Panc1 (cell line): Measurements from ENCODE around the gene PRR22. TPM values are rescaled to one million over a fixed set of nuclear protein-coding genes. Genes with fewer than 3 reads are reported as not detected.

ENCODE experiments used
- ATAC-seq: fragments of 200-7000 bp; cut with Tn5 transposase; 2 replicates; pipeline ENCODE4 v1.9.1; 2020; ENCODE audit warnings: mild to moderate bottlenecking, moderate library complexity
- BruUV-seq: library from RNA; stranded (reverse); fragments of 400-500 nt; replicated peaks from 2 replicates; lab custom pipeline; 2021; lab: Mats Ljungman, UMichigan
- CTCF ChIA-PET: fragments of 300-600 bp; sonication (Branson Sonifier 250); formaldehyde crosslinking; loops from one replicate; lab custom pipeline; 2022; ENCODE audit warnings: antibody characterized with exemption; lab: Charles Lee
- POLR2A ChIA-PET: fragments of 300-600 bp; sonication (Branson Sonifier 250); formaldehyde crosslinking; loops from one replicate; lab custom pipeline; 2022; ENCODE audit warnings: antibody characterized with exemption; lab: Charles Lee
- DNase-seq: peaks from one replicate; pipeline ENCODE4 v3.0.0-alpha.2; 2010; ENCODE audit warnings: low read depth, low spot score
- H3K27ac ChIP-seq: 2 replicates; pipeline ENCODE4 v1.5.1; 2011; ENCODE audit warnings: mild to moderate bottlenecking, low read length, inconsistent platforms
- H3K27me3 ChIP-seq: fragments of 200-500 bp; sonication (Bioruptor generic); 2 replicates; pipeline ENCODE4 v1.6.0; 2014; ENCODE audit warnings: low read length, inconsistent platforms; ENCODE audit not compliant: control insufficient read depth, insufficient read depth
- H3K36me3 ChIP-seq: fragments of 200-500 bp; sonication (Bioruptor generic); 2 replicates; pipeline ENCODE4 v1.5.1; 2014; ENCODE audit warnings: inconsistent platforms, mild to moderate bottlenecking, low read length, moderate library complexity; ENCODE audit not compliant: control insufficient read depth, insufficient read depth
- H3K4me1 ChIP-seq: 2 replicates; pipeline ENCODE4 v1.5.1; 2011; ENCODE audit warnings: inconsistent platforms, mild to moderate bottlenecking, low read length, moderate library complexity; ENCODE audit not compliant: control insufficient read depth, insufficient read depth
- H3K4me3 ChIP-seq, 2 experiments: 2 replicates each; pipeline ENCODE4 v1.5.1; 2011 to 2012; ENCODE audit warnings: low read depth in 2 of 2, low read length in 2 of 2, mild to moderate bottlenecking in 2 of 2, inconsistent platforms in 1 of 2, moderate library complexity in 1 of 2
- H3K9me3 ChIP-seq: fragments of 200-500 bp; sonication (Bioruptor generic); 2 replicates; pipeline ENCODE4 v1.5.1; 2014; ENCODE audit warnings: low read depth, mild to moderate bottlenecking, inconsistent platforms, low read length, moderate library complexity; ENCODE audit not compliant: control insufficient read depth, insufficient read depth
- POLR2AphosphoS5 ChIP-seq: IDR thresholded peaks from 2 replicates; pipeline ENCODE4 v1.6.1; 2012; ENCODE audit warnings: mild to moderate bottlenecking, low read depth, low read length, moderate library complexity
- SIN3A ChIP-seq: IDR thresholded peaks from 2 replicates; pipeline ENCODE4 v1.6.1; 2012; ENCODE audit warnings: low read depth, mild to moderate bottlenecking, low read length, moderate library complexity, borderline replicate concordance; ENCODE audit not compliant: insufficient read depth
- TCF7L2 ChIP-seq: IDR thresholded peaks from 2 replicates; pipeline ENCODE4 v1.6.1; 2011; ENCODE audit warnings: mild to moderate bottlenecking, low read depth, low read length, inconsistent platforms
- in situ Hi-C: cut with HindIII; loops from 2 replicates; pipeline ENCODE4 v1.10.0; 2016; ENCODE audit warnings: low sequenced_read_pairs, low pct_unique_long_range_greater_than_20kb
- intact Hi-C: fragments of 100-400 bp; cut with micrococcal nuclease; formaldehyde crosslinking; loops from one replicate; pipeline ENCODE4 v1.10.0; 2022; ENCODE audit not compliant: unreplicated experiment
- total RNA-seq: library from RNA; stranded (reverse); gene quantifications from one replicate; pipeline ENCODE4 v1.2.1, GENCODE V29; 2021; ENCODE audit not compliant: unreplicated experiment
- TF ChIP-seq, protein P1 (sequence below): fragments of 450-650 bp; IDR thresholded peaks from 2 replicates; pipeline ENCODE4 v1.5.1; 2017; ENCODE audit warnings: mild to moderate bottlenecking
- TF ChIP-seq, protein P2 (sequence below), 2 experiments: IDR thresholded peaks; 2 replicates each; pipeline ENCODE4 v1.6.1; 2011 to 2012; ENCODE audit warnings: low read depth in 2 of 2, control low read depth in 1 of 2, low read length in 1 of 2, mild to moderate bottlenecking in 1 of 2, moderate library complexity in 1 of 2; ENCODE audit not compliant: insufficient read depth in 1 of 2

PRR22 gene
- total RNA-seq, 1 experiment from 2014 or later = 5.9 TPM

DNA sequence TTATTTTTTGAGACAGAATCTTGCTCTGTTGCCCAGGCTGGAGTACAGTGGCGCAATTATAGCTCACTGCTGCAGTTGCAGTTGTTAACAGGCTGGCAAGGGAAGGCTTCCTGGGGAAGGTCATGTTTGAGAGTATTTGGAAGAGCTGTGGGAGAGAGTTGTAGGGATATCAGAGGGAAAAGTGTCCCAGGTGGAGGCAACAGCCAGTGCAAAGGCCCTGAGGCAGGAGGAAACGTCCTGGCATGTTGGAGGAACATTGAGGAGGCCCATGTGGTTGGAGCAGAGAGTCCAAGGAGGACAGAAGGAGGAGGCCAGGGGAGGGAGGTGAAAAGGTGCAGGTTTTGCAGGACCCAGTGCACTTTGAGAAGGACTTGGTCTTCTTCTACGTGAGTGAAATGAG, 8.6 kb upstream of the PRR22 start:
- H3K36me3 ChIP-seq = 0 out of 2 replicates have a peak, but pooled peaks cover 4% of the 10 kb centered on the region
- H3K4me3 ChIP-seq = no peak overlapping the region
- no peaks in the 10 kb centered on the region for H3K27me3 ChIP-seq
- no peaks in the 10 kb centered on the region for H3K4me1 ChIP-seq
- H3K9me3 ChIP-seq = no peaks in the 10 kb centered on the region
- no peak for DNase-seq
- CTCF ChIA-PET = interaction anchor here (0.6 to 1.1 kb wide), 5 partner anchors 15 to 102 kb away, joined by 4 to 9 read pairs (median 6); no protein-coding TSS in a partner anchor
- no peak for ATAC-seq
- TF ChIP-seq, protein P1, sequence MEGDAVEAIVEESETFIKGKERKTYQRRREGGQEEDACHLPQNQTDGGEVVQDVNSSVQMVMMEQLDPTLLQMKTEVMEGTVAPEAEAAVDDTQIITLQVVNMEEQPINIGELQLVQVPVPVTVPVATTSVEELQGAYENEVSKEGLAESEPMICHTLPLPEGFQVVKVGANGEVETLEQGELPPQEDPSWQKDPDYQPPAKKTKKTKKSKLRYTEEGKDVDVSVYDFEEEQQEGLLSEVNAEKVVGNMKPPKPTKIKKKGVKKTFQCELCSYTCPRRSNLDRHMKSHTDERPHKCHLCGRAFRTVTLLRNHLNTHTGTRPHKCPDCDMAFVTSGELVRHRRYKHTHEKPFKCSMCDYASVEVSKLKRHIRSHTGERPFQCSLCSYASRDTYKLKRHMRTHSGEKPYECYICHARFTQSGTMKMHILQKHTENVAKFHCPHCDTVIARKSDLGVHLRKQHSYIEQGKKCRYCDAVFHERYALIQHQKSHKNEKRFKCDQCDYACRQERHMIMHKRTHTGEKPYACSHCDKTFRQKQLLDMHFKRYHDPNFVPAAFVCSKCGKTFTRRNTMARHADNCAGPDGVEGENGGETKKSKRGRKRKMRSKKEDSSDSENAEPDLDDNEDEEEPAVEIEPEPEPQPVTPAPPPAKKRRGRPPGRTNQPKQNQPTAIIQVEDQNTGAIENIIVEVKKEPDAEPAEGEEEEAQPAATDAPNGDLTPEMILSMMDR = no peak
- TF ChIP-seq POLR2AphosphoS5 = no peak
- TF ChIP-seq TCF7L2 = no peak
- TF ChIP-seq SIN3A = no peak
- TF ChIP-seq, protein P2, sequence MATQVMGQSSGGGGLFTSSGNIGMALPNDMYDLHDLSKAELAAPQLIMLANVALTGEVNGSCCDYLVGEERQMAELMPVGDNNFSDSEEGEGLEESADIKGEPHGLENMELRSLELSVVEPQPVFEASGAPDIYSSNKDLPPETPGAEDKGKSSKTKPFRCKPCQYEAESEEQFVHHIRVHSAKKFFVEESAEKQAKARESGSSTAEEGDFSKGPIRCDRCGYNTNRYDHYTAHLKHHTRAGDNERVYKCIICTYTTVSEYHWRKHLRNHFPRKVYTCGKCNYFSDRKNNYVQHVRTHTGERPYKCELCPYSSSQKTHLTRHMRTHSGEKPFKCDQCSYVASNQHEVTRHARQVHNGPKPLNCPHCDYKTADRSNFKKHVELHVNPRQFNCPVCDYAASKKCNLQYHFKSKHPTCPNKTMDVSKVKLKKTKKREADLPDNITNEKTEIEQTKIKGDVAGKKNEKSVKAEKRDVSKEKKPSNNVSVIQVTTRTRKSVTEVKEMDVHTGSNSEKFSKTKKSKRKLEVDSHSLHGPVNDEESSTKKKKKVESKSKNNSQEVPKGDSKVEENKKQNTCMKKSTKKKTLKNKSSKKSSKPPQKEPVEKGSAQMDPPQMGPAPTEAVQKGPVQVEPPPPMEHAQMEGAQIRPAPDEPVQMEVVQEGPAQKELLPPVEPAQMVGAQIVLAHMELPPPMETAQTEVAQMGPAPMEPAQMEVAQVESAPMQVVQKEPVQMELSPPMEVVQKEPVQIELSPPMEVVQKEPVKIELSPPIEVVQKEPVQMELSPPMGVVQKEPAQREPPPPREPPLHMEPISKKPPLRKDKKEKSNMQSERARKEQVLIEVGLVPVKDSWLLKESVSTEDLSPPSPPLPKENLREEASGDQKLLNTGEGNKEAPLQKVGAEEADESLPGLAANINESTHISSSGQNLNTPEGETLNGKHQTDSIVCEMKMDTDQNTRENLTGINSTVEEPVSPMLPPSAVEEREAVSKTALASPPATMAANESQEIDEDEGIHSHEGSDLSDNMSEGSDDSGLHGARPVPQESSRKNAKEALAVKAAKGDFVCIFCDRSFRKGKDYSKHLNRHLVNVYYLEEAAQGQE (IDR thresholded peaks at IDR 0.05; ENCODE audit: insufficient read depth in 1 of 2, low read depth in 2 of 2, low read length in 1 of 2) = no peak
- POLR2A ChIA-PET = no interaction called here
- intact Hi-C loops = loop anchor here (10.0 kb wide), 1 partner anchor 98 kb away; the partner anchor contains the start of gene RPL36
- no TSS peak for BruUV-seq
- no peak overlapping the region for H3K27ac ChIP-seq
- in situ Hi-C loops = no loop called here

- ATAC-seq (no peak), DNase-seq (no peak)
- ChIA-PET POLR2A (no interaction called here), CTCF (interaction anchor here (0.7 kb wide), 1 partner anchor 230 kb away, joined by 7 read pairs; no protein-coding TSS in a partner anchor)
- intact Hi-C loops = loop anchor here (10.0 kb wide), 1 partner anchor 97 kb away; the partner anchor contains the start of gene RPL36
- Histone ChIP-seq H3K4me3 (no peak overlapping the region), H3K4me1 (no peaks in the 10 kb centered on the region), H3K36me3 (0 out of 2 replicates have a peak, but pooled peaks cover 4% of the 10 kb centered on the region), H3K9me3 (no peaks in the 10 kb centered on the region), H3K27me3 (no peaks in the 10 kb centered on the region), H3K27ac (no peak overlapping the region)
- in situ Hi-C loops = no loop called here
- no peak for TF ChIP-seq POLR2AphosphoS5
- TF ChIP-seq, protein P1 = no peak
- no peak for TF ChIP-seq TCF7L2
- no peak for TF ChIP-seq SIN3A
- TF ChIP-seq, protein P2 (IDR thresholded peaks at IDR 0.05; ENCODE audit: insufficient read depth in 1 of 2, low read depth in 2 of 2, low read length in 1 of 2) = no peak
- BruUV-seq = no TSS peak
Measured at GRCh38 chr19:5792224-5792623, 7.7 kb upstream of the PRR22 start.
